ENCODE results near the gene ZNF236.

The ZNF236 gene

DNA sequence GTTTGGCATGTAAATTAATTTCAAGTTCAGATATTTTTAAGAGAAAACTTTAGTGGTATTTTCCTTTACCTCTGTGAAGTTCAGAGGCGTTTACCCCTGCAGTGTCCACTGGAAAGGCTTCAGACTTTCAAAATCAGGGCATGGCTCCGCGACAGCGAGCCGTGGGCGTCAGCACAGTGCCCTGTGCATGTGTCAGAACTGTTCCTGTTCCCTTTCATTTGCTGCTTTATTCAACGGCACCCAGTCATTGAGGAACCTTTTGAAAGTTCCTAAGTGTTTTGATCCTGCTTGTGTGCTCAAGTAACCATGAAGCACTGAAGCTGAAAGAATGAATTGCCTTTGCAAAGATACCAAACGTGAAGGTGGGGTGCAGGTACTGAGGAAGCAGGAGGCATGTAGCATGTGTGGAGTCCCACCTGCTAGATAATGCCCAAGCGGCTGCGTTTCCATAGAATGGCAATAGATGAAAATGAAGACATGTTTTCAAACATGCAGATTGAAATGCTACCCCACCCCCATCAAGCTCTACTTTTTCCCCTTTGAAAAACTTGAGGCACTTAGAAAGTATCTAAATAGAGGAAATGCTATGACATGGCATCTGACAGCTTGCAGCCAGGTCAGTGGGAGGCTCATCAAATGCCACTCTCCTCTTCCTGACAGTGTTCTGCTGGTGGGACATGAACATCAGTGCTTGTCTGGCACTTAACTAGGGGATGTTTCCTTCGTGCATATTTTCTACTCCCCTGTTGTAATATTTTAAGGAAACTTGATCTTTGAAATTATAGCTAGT lies 148.6 kb downstream of the ZNF236 start:
- H3K27ac ChIP-seq = no peak overlapping the region
- no peak for TF ChIP-seq CTCF (conservative IDR thresholded peaks at IDR 0.05)

DNA sequence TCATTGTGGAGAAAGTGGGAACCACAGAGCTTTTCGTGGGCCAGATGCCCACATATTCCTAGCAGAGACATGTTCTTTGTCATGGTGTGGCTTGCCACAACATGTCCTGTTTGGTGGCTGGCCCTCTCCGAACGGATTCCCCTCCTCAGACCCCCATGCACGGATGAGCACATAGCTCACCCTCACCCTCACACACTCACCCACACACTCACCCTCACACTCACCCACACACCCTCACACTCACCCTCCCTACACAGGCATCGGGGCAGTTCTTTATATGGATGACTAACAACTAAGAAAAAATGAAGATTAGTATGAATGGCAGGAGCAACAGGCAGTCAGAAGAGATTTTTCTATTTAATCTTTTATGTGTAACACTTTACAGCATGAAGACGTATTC lies 149.9 kb downstream of the ZNF236 start:
- no peak for TF ChIP-seq CTCF (conservative IDR thresholded peaks at IDR 0.05)
- H3K27ac ChIP-seq = no peak overlapping the region

- TF ChIP-seq CTCF (conservative IDR thresholded peaks at IDR 0.05) = no peak
- H3K27ac ChIP-seq = no peak overlapping the region
These were observed 150.6 kb downstream of the ZNF236 start for GRCh38 chr18:76972846-76973519.

DNA sequence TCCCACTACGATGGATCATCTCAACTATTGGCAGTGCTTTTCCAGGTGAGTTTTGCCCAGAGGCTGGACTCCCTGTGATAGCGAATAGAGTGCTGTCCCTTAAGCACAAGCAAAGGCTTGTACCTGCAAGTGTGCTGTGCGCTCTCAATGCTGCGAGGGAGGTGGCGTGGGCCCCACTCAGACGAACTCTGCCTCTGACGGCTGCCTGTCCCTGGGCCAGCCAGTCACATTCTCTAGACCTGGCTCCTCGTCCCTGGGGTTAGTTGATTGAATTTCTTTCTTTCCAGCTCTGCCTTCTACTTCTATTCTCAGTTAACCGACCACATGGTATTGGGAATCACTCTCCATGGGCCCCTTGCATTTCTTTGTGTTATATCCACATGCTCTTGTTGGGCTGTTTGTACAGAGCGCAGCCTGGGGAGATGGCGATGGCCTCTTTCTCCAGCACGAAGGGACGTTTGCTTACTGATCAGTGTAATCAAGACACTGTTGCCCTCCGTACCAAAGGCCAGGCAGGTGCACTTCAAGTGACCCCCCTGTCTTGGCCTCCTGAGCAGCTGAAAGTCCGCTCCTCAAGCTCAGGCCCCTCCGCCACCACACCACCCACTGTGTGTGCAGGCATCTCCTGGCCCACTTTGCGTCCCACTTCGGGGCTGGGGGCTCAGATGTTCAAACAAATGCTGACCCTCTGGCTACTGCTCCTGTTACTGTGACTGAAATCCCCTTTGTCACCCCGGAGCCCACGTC lies 151.3 kb downstream of the ZNF236 start:
- TF ChIP-seq CTCF (conservative IDR thresholded peaks at IDR 0.05) = no peak
- H3K27ac ChIP-seq = no peak overlapping the region

DNA sequence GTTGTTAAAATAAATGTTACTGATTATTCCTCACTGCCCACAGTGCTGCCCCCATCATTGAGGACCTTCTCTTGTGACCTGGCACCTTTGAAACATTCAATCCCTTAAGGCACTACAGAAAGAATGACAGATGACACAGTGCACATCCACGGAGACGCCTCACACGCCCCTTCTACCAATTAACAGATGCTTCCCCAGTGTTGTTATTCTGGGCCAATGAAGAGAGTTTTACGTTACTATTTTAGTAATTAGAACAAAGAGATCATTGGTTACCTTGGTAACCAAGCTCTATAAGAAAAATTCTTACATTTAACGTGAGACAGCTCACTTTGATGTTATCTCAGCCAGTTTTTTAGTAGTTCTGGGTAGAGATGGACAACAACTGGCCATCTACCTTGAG lies 152.0 kb downstream of the ZNF236 start:
- TF ChIP-seq CTCF (conservative IDR thresholded peaks at IDR 0.05) = no peak
- H3K27ac ChIP-seq = no peak overlapping the region

- TF ChIP-seq CTCF (conservative IDR thresholded peaks at IDR 0.05) = no peak
- peak overlapping the region; percentile 83 for H3K27ac ChIP-seq
These were observed 153.3 kb downstream of the ZNF236 start for GRCh38 chr18:76975577-76976110.

DNA sequence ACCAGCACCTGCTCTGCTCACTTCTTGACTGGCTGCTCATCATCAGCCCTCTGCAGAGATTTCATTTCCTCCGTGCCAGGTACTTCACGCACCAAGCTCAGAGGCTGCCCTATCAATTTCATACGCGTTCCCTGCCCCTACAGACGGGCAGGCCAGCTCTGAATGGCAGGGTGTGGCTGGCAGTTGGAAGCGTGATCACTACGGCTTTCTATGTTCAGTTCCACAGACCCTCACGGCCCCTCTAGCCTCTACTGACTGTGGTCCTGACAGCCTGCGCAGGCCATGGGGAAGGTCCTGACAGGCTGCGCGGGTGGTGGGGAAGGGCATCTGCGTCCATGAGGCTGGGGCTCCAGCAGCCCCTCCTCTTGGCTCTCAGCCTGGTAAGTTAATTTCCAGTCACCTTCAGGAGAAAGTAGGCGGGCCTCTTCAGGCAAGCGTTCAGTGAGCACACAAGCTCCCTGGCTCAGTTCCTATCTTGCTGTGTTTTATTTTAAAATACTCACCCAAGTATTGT lies 154.8 kb downstream of the ZNF236 start:
- peak overlapping the region; percentile 83 for H3K27ac ChIP-seq
- TF ChIP-seq CTCF (conservative IDR thresholded peaks at IDR 0.05) = no peak
